ENCODE data around the gene GCLM.

The GCLM gene

DNA sequence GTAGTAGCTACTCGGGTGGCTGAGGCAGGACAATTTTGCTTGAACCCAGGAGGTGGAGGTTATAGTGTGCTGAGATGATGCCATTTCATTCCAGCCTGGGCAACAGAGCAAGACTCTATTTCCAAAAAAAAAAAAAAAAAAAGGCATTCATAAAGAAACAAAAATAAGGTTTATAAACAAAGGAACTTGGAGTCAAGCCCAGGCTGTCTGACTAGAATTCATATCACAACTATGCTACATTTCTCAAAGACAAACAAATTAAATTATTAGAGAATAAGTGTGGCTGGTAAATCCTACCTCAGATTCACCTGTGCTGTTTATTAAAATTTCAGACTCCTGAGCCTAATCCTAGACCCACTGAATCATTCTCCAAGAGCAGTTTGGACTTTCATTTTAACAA is 4.2 kb downstream of the GCLM start:
- TF ChIP-seq CTCF (IDR thresholded peaks at IDR 0.05): no peak
- Histone ChIP-seq H3K27me3 (ENCODE audit: control insufficient read depth, insufficient read depth, low read length) (no peaks in the 10 kb centered on the region), H3K79me2 (no peaks in the 10 kb centered on the region), H3K36me3 (ENCODE audit: control insufficient read depth, insufficient read depth, low read length) (no peaks in the 10 kb centered on the region), H3K4me3 (ENCODE audit: low read depth, low read length) (no peak overlapping the region), H3K9ac (no peak overlapping the region), H3K9me3 (ENCODE audit: control insufficient read depth, low read length) (no peaks in the 10 kb centered on the region), H3K27ac (no peak overlapping the region), H3K4me1 (peaks cover 5% of the 10 kb centered on the region), H3K4me2 (ENCODE audit: low read length) (no peak overlapping the region), H2AFZ (no peak overlapping the region)

DNA sequence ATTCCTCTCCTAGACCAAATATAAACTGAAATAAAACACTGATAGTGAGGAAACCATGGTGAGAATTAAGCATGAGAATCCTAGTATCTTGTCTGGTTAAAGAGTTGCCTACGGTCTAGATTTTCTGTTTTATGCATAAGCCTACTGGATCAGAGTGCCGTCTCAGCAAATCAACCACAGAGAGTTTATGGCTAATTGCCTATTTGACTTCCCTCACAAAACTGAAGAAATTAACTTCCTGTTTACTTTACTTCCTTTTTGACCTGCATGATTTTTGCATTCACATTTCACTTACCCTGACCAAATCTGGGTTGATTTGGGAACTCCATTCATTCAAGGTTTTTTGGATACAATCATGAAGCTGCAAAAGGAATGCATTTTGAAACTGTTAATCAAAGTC is 5.0 kb downstream of the GCLM start:
- Histone ChIP-seq H3K4me3 (ENCODE audit: low read depth, low read length) (no peak overlapping the region), H3K9ac (no peak overlapping the region), H3K27me3 (ENCODE audit: control insufficient read depth, insufficient read depth, low read length) (no peaks in the 10 kb centered on the region), H3K9me3 (ENCODE audit: control insufficient read depth, low read length) (no peaks in the 10 kb centered on the region), H3K4me1 (peaks cover 5% of the 10 kb centered on the region), H3K4me2 (ENCODE audit: low read length) (no peak overlapping the region), H2AFZ (no peak overlapping the region), H3K27ac (no peak overlapping the region), H3K79me2 (no peaks in the 10 kb centered on the region), H3K36me3 (ENCODE audit: control insufficient read depth, insufficient read depth, low read length) (no peaks in the 10 kb centered on the region)
- TF ChIP-seq CTCF (IDR thresholded peaks at IDR 0.05): no peak

DNA sequence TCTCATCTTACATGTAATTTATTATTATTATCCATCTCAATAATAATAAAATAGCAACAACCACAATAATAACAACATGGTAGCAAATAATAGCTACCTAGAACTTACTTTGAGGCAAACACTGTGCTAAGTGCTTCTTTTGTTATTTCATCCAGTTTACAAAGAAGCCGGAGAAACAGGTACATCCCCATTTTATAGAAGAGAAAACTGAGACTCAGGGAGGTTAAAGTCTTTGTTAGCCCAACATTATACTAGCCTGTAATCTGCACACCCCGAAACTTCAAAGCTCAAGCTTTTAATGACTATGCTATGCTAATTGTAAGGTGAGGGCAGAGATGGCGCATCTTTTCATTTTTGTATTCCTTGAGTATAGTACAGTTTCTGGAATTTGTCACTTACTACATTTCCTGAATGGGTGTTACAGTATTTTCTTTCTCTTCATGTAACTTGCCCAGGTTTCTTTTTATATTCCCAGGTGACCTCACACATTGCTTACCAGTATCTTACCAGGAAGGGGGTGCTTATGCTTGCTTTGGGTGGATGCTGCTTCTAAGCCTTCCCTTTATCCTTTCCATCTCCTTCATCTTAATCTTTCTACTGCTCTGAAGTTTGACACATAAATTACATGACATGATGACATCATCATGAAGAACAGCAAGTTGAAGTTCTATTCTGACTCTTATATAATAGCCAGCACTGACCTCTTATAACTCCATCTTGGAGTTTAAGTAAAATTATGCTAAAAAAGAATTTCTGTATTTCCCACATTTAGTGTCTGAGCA is 8.3 kb downstream of the GCLM start:
- Histone ChIP-seq H3K27me3 (ENCODE audit: control insufficient read depth, insufficient read depth, low read length) (no peaks in the 10 kb centered on the region), H3K4me2 (ENCODE audit: low read length) (no peak overlapping the region), H3K4me1 (no peaks in the 10 kb centered on the region), H3K27ac (no peak overlapping the region), H3K79me2 (no peaks in the 10 kb centered on the region), H3K9me3 (ENCODE audit: control insufficient read depth, low read length) (no peaks in the 10 kb centered on the region), H3K9ac (no peak overlapping the region), H3K36me3 (ENCODE audit: control insufficient read depth, insufficient read depth, low read length) (no peaks in the 10 kb centered on the region), H2AFZ (no peak overlapping the region), H3K4me3 (ENCODE audit: low read depth, low read length) (no peak overlapping the region)
- TF ChIP-seq CTCF (IDR thresholded peaks at IDR 0.05): no peak

GRCh38 chr1:93899543-93900207 is 9.6 kb downstream of the GCLM start:
- Histone ChIP-seq H3K79me2 (no peaks in the 10 kb centered on the region), H3K27ac (no peak overlapping the region), H3K9ac (no peak overlapping the region), H2AFZ (no peak overlapping the region), H3K9me3 (ENCODE audit: control insufficient read depth, low read length) (no peaks in the 10 kb centered on the region), H3K4me2 (ENCODE audit: low read length) (no peak overlapping the region), H3K27me3 (ENCODE audit: control insufficient read depth, insufficient read depth, low read length) (no peaks in the 10 kb centered on the region), H3K36me3 (ENCODE audit: control insufficient read depth, insufficient read depth, low read length) (no peaks in the 10 kb centered on the region), H3K4me1 (no peaks in the 10 kb centered on the region), H3K4me3 (ENCODE audit: low read depth, low read length) (no peak overlapping the region)
- no peak for TF ChIP-seq CTCF (IDR thresholded peaks at IDR 0.05)

All from parathyroid adenoma (tissue), 2 donors.